IMR-90 (cell line): ENCODE measurements around the gene MAB21L3. TPM values are rescaled to one million over a fixed set of nuclear protein-coding genes. Genes with fewer than 3 reads are reported as not detected.

ENCODE experiments used
- ATAC-seq: fragments of 200-7000 bp; cut with Tn5 transposase; 2 replicates; pipeline ENCODE4 v1.9.1; 2020; ENCODE audit warnings: low read depth, mild to moderate bottlenecking, moderate library complexity
- BruUV-seq: library from RNA; stranded (reverse); fragments of 400-500 nt; replicated peaks from 2 replicates; lab custom pipeline; 2021; lab: Mats Ljungman, UMichigan
- CTCF ChIA-PET: fragments of 300-600 bp; formaldehyde crosslinking; extraction: SDS; loops from one replicate; lab custom pipeline; 2021; ENCODE audit warnings: antibody characterized with exemption; lab: Yijun Ruan, JAX
- POLR2A ChIA-PET: fragments of 300-600 bp; sonication (Branson Sonifier 250); formaldehyde crosslinking; loops from one replicate; lab custom pipeline; 2022; ENCODE audit warnings: antibody characterized with exemption; ENCODE audit not compliant: unreplicated experiment; lab: Charles Lee
- DNase-seq: peaks from one replicate; pipeline ENCODE4 v3.0.0; 2013
- H2AFZ ChIP-seq: replicated peaks from 2 replicates; pipeline ENCODE3; 2013; ENCODE audit warnings: low read length, mild to moderate bottlenecking; ENCODE audit not compliant: poor library complexity
- H2AK5ac ChIP-seq: 2 replicates; pipeline ENCODE4 v1.6.1; 2013; ENCODE audit warnings: low read depth, low read length, inconsistent platforms
- H2AK9ac ChIP-seq: replicated peaks from 2 replicates; pipeline ENCODE3; 2013; ENCODE audit warnings: mild to moderate bottlenecking, low read depth, low read length, moderate library complexity; ENCODE audit not compliant: poor library complexity
- H2BK120ac ChIP-seq: 2 replicates; pipeline ENCODE4 v1.6.1; 2013; ENCODE audit warnings: low read depth, low read length, inconsistent platforms
- H2BK15ac ChIP-seq: 3 replicates; pipeline ENCODE4 v1.6.1; 2013; ENCODE audit warnings: low read depth, low read length, inconsistent platforms
- H2BK20ac ChIP-seq: 2 replicates; pipeline ENCODE4 v1.6.1; 2013; ENCODE audit warnings: low read depth, mild to moderate bottlenecking, inconsistent platforms, low read length, moderate library complexity
- H2BK5ac ChIP-seq: 2 replicates; pipeline ENCODE4 v1.6.1; 2013; ENCODE audit warnings: mild to moderate bottlenecking, low read depth, low read length, inconsistent platforms; ENCODE audit not compliant: poor library complexity, severe bottlenecking
- H3K14ac ChIP-seq: replicated peaks from 2 replicates; pipeline ENCODE4 v1.6.1; 2013; ENCODE audit warnings: low read depth, low read length, inconsistent platforms
- H3K18ac ChIP-seq: 2 replicates; pipeline ENCODE4 v1.6.1; 2013; ENCODE audit warnings: low read depth, low read length, control low read depth
- H3K23ac ChIP-seq: 2 replicates; pipeline ENCODE4 v1.6.1; 2013; ENCODE audit warnings: low read depth, low read length, inconsistent platforms
- H3K27ac ChIP-seq: 2 replicates; pipeline ENCODE4 v1.5.1; 2013; ENCODE audit warnings: mild to moderate bottlenecking, control low read depth, low read length; ENCODE audit not compliant: insufficient read depth
- H3K27me3 ChIP-seq: 2 replicates; pipeline ENCODE4 v1.6.1; 2013; ENCODE audit warnings: low read length; ENCODE audit not compliant: control insufficient read depth, insufficient read depth
- H3K36me3 ChIP-seq: 2 replicates; pipeline ENCODE4 v1.6.1; 2013; ENCODE audit warnings: low read length, mixed read lengths; ENCODE audit not compliant: control insufficient read depth, insufficient read depth
- H3K4ac ChIP-seq: 2 replicates; pipeline ENCODE4 v1.6.1; 2013; ENCODE audit warnings: low read depth, low read length, inconsistent platforms
- H3K4me1 ChIP-seq: 2 replicates; pipeline ENCODE4 v1.6.1; 2013; ENCODE audit warnings: low read length, mixed read lengths; ENCODE audit not compliant: control insufficient read depth, insufficient read depth
- H3K4me2 ChIP-seq: 2 replicates; pipeline ENCODE4 v1.6.1; 2013; ENCODE audit warnings: low read depth, mild to moderate bottlenecking, control low read depth, low read length, moderate library complexity
- H3K4me3 ChIP-seq: 2 replicates; pipeline ENCODE4 v1.5.1; 2013; ENCODE audit warnings: low read depth, mild to moderate bottlenecking, control low read depth, low read length, moderate library complexity; ENCODE audit not compliant: insufficient read depth
- H3K56ac ChIP-seq: 2 replicates; pipeline ENCODE4 v1.6.1; 2013; ENCODE audit warnings: low read length, inconsistent platforms; ENCODE audit not compliant: insufficient read depth; ENCODE audit errors: extremely low read depth
- H3K79me1 ChIP-seq, 2 experiments: 2 replicates each; pipeline ENCODE4 v1.6.1; 2013; ENCODE audit warnings: low read length in 2 of 2, inconsistent platforms in 1 of 2, low read depth in 1 of 2
- H3K9ac ChIP-seq: 2 replicates; pipeline ENCODE4 v1.6.1; 2013; ENCODE audit warnings: low read depth, low read length, control low read depth
- H3K9me1 ChIP-seq: 2 replicates; pipeline ENCODE4 v1.6.1; 2013; ENCODE audit warnings: low read length, inconsistent platforms; ENCODE audit not compliant: insufficient read depth
- H3K9me3 ChIP-seq: 2 replicates; pipeline ENCODE4 v1.6.1; 2013; ENCODE audit warnings: low read length; ENCODE audit not compliant: control insufficient read depth, insufficient read depth
- H4K20me1 ChIP-seq: 2 replicates; pipeline ENCODE4 v1.6.1; 2013; ENCODE audit warnings: low read length, inconsistent platforms; ENCODE audit not compliant: insufficient read depth
- H4K5ac ChIP-seq: 2 replicates; pipeline ENCODE4 v1.6.1; 2013; ENCODE audit warnings: mild to moderate bottlenecking, low read depth, low read length, control low read depth
- H4K8ac ChIP-seq, 2 experiments: 2 replicates each; pipeline ENCODE4 v1.6.1; 2013; ENCODE audit warnings: low read depth in 2 of 2, low read length in 2 of 2, control low read depth in 1 of 2, inconsistent platforms in 1 of 2
- H4K91ac ChIP-seq: 2 replicates; pipeline ENCODE4 v1.6.1; 2013; ENCODE audit warnings: low read depth, low read length, inconsistent platforms; ENCODE audit not compliant: insufficient read depth
- BHLHE40 ChIP-seq: fragments of 150-350 bp; IDR thresholded peaks from 2 replicates; pipeline ENCODE4 v1.6.1; 2016; ENCODE audit warnings: mild to moderate bottlenecking, low read depth, low read length
- CEBPB ChIP-seq: IDR thresholded peaks from 2 replicates; pipeline ENCODE4 v1.6.1; 2012; ENCODE audit warnings: low read depth, low read length, improper control_type of control experiment
- CHD1 ChIP-seq: IDR thresholded peaks from 2 replicates; pipeline ENCODE4 v1.6.1; 2012; ENCODE audit warnings: low read depth, low read length, improper control_type of control experiment
- CTCF ChIP-seq: conservative IDR thresholded peaks from 2 replicates; pipeline ENCODE4 v1.5.1; 2012; ENCODE audit warnings: mild to moderate bottlenecking, low read depth, low read length, improper control_type of control experiment
- FOS ChIP-seq: fragments of 150-350 bp; IDR thresholded peaks from 2 replicates; pipeline ENCODE4 v1.6.1; 2016; ENCODE audit warnings: low read depth, low read length
- MAFK ChIP-seq: IDR thresholded peaks from 2 replicates; pipeline ENCODE4 v1.6.1; 2012; ENCODE audit warnings: low read depth, low read length, improper control_type of control experiment
- MAZ ChIP-seq: IDR thresholded peaks from 2 replicates; pipeline ENCODE4 v1.6.1; 2012; ENCODE audit warnings: low read depth, mild to moderate bottlenecking, low read length, improper control_type of control experiment, moderate library complexity, borderline replicate concordance
- MXI1 ChIP-seq: IDR thresholded peaks from 2 replicates; pipeline ENCODE4 v1.6.1; 2012; ENCODE audit warnings: low read depth, mild to moderate bottlenecking, low read length, moderate library complexity, borderline replicate concordance
- NFE2L2 ChIP-seq: fragments of 150-350 bp; IDR thresholded peaks from 2 replicates; pipeline ENCODE4 v1.6.1; 2016; ENCODE audit warnings: low read depth, mild to moderate bottlenecking, low read length
- POLR2A ChIP-seq: IDR thresholded peaks from 2 replicates; pipeline ENCODE4 v1.6.1; 2012; ENCODE audit warnings: mild to moderate bottlenecking, low read depth, low read length
- RAD21 ChIP-seq: IDR thresholded peaks from 2 replicates; pipeline ENCODE4 v1.6.1; 2012; ENCODE audit warnings: low read length, improper control_type of control experiment
- RFX5 ChIP-seq: IDR thresholded peaks from 2 replicates; pipeline ENCODE4 v1.8.0; 2012; ENCODE audit warnings: low read depth, mild to moderate bottlenecking, low read length, moderate library complexity
- SMC3 ChIP-seq: fragments of 150-350 bp; IDR thresholded peaks from 2 replicates; pipeline ENCODE4 v1.6.1; 2016; ENCODE audit warnings: low read depth, mild to moderate bottlenecking, antibody characterized with exemption, low read length, moderate library complexity
- USF2 ChIP-seq: fragments of 150-350 bp; IDR thresholded peaks from 2 replicates; pipeline ENCODE4 v1.6.1; 2017; ENCODE audit warnings: mild to moderate bottlenecking, antibody characterized with exemption, low read length, low read depth
- WGBS, 2 experiments: methylation state at CpG; one replicate each; pipeline versions ENCODE4 v1.1.5 to v1.1.7; 2013; ENCODE audit warnings: missing lambda C conversion rate in 2 of 2; ENCODE audit not compliant: insufficient read length in 1 of 2; ENCODE audit errors: extremely low coverage in 2 of 2; 5-methylcytosine and 5-hydroxymethylcytosine counted together
- dilution Hi-C: fragments of 300-500 bp; cut with HindIII; formaldehyde crosslinking; loops from one replicate; pipeline ENCODE4 v1.14.3; 2018; ENCODE audit warnings: low sequenced_read_pairs; ENCODE audit not compliant: unreplicated experiment
- in situ Hi-C: fragments of 300-500 bp; cut with MboI; formaldehyde crosslinking; loops from 3 replicates; pipeline ENCODE4 v1.14.3; 2019; ENCODE audit warnings: low sequenced_read_pairs, inconsistent platforms, mixed read lengths
- intact Hi-C: fragments of 100-400 bp; cut with micrococcal nuclease; formaldehyde crosslinking; loops from 2 replicates; pipeline ENCODE4 v1.10.0; 2022
- polyA plus RNA-seq, 3 experiments: library from polyadenylated mRNA; depleted of rRNA; stranded (reverse); fragments of >200 nt; gene quantifications; 2 replicates each; pipeline ENCODE4 v1.2.3, GENCODE V29; 2012; ENCODE audit warnings: low replicate concordance in 1 of 3
- total RNA-seq: library from RNA; depleted of rRNA; stranded (reverse); fragments of >200 nt; gene quantifications from 2 replicates; pipeline ENCODE4 v1.2.3, GENCODE V29; 2012

The MAB21L3 gene
- total and polyA plus RNA-seq, 2 of the 4 experiments (the other 2 are of a cell fraction) = not detected

- no peak overlapping the region for H2AFZ ChIP-seq
- H3K4me1 ChIP-seq = no peaks in the 10 kb centered on the region
- H3K9me3 ChIP-seq = no peaks in the 10 kb centered on the region; the same call in 1 of the 2 replicates
- BruUV-seq = no TSS peak
- H3K36me3 ChIP-seq = no peaks in the 10 kb centered on the region
- H2AK5ac ChIP-seq = no peak overlapping the region
- no peak overlapping the region for H4K91ac ChIP-seq
- no peak overlapping the region for H3K4me3 ChIP-seq
- H2BK15ac ChIP-seq = no peak overlapping the region
- dilution Hi-C loops = no loop called here
- no peak overlapping the region for H4K5ac ChIP-seq
- H3K9ac ChIP-seq = no peak overlapping the region
- peaks cover 2% of the 10 kb centered on the region; the same call in 1 of the 2 replicates for H3K27me3 ChIP-seq
- no peak overlapping the region for H3K18ac ChIP-seq
- no peak overlapping the region for H2BK120ac ChIP-seq
- in situ Hi-C loops = no loop called here
- H3K14ac ChIP-seq = no peak overlapping the region
- ChIA-PET POLR2A (no interaction called here), CTCF (no interaction called here)
- no peak overlapping the region for H3K56ac ChIP-seq
- H3K23ac ChIP-seq = no peak overlapping the region
- no peak overlapping the region for H4K8ac ChIP-seq
- H2BK5ac ChIP-seq = no peak overlapping the region
- no peak overlapping the region for H3K27ac ChIP-seq
- ATAC-seq = no peak
- H3K9me1 ChIP-seq = no peaks in the 10 kb centered on the region
- TF ChIP-seq SMC3 = no peak
- no peak for TF ChIP-seq CTCF
- no peak for TF ChIP-seq CEBPB
- no peak for TF ChIP-seq USF2
- no peak for TF ChIP-seq MAFK
- TF ChIP-seq FOS = no peak
- no peak for TF ChIP-seq POLR2A
- TF ChIP-seq RAD21 = no peak
- TF ChIP-seq MXI1 = no peak
- TF ChIP-seq NFE2L2 = no peak
- TF ChIP-seq RFX5 = no peak
- TF ChIP-seq CHD1 = no peak
- TF ChIP-seq MAZ = no peak
- TF ChIP-seq BHLHE40 = no peak
- DNase-seq = no peak
- H4K20me1 ChIP-seq = no peaks in the 10 kb centered on the region
- intact Hi-C loops = no loop called here
- H3K79me1 ChIP-seq = no peaks in the 10 kb centered on the region
- WGBS, 2 experiments = no CpG with 5 or more reads among the region's 1 CpG
- H3K4me2 ChIP-seq = no peak overlapping the region
- no peak overlapping the region for H2BK20ac ChIP-seq
- H2AK9ac ChIP-seq = no peak overlapping the region
- H3K4ac ChIP-seq = no peak overlapping the region
Observed at GRCh38 chr1:116144151-116144550, 33.0 kb downstream of the MAB21L3 start.
